GM19395 (cell line): ENCODE data around the gene FAM50A.

Experiments
- ATAC-seq: cut with Tn5 transposase; IDR thresholded peaks from one replicate; pipeline ENCODE4 v1.9.1; 2021; ENCODE audit warnings: mild to moderate bottlenecking, moderate library complexity; ENCODE audit not compliant: unreplicated experiment

The FAM50A gene

DNA sequence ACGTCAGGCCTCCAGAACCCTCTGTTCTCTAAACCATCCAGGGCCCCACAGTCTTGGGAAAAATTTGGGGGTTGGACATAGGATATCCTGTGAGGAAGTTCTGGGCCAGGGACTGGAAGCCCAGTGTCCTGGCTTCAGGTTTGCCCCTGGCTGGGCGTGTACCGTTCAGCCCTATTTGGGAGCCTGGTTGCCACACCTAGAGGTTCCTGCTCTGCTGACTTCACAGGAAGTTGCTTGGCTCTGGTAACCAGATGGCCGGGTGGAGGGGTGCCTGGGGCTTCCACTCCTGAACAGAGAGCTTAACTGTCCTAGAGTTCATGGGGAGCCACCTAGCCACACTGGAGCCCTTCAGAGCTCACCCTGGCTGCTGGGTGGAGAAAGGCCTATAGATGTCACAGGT, 31.5 kb upstream of the FAM50A start:
- ATAC-seq: no peak

DNA sequence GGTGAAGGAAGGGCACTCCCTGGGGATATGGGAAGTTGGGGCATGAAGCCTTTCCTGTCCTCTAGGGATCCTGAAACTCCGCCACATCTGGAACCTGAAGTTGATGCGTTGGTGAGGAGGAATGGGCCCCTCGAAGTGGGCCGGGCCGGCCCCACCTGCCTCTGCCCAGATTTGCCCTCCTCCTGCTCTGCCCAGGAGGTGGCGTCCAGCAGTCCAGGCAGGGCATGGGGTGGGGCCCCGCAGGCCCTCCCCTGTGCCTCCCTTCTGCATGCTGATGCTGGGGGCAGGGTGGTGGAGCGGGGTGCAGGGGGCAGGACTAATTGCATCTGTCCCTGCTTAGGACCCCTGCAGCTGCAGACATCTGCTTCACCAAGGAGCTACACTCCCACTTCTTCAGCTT, 30.8 kb upstream of the FAM50A start:
- ATAC-seq: no peak

GRCh38 chrX:154417157-154417556, 26.8 kb upstream of the FAM50A start:
- ATAC-seq: no peak

DNA sequence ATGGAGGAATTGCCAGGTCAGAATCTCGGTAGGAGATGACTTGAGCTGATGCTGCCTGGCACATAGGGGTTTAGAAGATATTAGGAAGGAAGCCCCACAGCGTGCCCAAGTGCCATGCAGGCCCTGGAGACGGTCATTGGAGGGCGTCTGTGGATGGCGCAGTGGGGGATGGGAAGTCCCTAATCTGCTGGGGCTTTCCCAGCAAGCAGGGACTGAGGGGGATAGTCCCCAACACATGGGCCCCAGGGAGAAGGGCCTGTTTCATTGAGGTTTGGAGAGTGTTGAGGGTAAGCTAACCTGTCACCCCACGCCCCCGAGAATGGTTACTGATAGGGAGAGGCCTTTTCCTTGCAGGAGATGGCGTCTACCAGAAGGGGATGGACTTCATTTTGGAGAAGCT, 24.8 kb upstream of the FAM50A start:
- ATAC-seq: no peak

DNA sequence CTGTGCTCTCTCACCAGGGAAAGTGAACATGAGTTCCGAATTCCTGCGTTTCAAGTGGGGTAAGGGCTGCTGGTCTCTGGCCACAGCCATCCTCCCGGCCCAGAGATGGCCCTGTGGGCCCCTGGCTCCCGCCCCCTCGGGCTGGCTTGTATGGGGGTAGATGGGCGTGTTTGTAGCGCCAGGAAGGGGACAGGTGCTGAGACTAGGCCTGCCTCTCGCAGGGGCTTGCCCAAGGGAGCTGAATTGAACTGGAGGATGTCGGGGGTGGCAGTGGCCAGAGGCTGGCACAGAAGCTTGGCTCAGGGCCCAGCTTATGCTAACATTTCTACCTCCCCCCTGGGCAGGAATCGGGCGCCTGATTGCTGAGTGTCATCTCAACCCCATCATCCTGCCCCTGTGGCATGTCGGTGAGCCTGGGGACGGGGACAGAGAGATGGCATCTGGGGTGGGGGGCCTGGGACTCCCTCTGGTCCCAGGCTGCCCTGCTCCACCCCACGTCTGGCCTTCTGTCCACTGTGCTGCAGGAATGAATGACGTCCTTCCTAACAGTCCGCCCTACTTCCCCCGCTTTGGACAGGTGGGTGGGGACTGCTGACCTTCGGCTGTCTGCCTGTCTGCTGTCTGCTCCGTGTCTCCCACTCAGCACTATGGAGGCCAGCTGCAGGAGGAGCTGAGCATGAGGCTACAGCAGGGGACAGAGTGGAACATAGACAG, 24.1 kb upstream of the FAM50A start:
- no peak for ATAC-seq

- ATAC-seq: no peak
These were observed 23.6 kb upstream of the FAM50A start for GRCh38 chrX:154420402-154420756.

DNA sequence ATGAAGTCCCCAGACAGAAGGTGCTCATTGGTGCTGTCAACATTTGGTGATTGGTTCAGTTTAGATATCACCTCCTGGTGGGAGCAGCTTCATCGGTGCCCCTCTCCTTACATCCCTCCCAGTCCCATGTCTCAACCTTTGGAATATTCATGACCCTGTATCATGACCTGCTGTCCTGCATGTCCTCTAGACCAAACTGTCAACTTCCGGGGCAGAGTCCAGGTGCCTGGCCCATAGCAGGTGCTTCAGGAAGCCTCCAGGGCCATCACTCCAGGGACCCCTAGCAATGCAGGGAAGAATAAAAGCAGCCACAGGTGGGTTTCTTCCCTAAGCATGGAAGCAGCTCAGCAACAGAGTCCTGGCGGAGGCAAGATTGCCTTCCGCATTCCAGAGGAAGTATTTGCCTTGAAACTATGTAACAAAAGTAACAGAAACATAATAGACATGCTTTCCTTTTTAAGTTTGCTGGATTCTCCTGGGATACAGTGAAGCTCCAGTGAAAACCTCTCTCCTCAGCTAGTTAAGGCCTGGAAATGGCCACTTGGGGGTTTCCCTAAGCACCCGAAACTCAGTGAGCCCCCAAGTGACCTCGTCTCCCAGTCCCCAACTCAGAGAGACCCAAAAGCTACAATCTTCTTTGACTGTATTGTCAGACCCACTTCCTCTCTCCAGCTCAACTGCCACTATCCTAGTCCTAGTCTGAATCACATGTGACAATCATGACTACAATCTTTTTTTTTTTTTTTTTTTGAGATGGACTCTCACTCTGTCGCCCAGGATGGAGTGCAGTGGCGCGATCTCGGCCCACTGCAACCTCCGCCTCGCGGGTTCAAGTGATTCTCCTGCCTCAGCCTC, 16.8 kb upstream of the FAM50A start:
- no peak for ATAC-seq

DNA sequence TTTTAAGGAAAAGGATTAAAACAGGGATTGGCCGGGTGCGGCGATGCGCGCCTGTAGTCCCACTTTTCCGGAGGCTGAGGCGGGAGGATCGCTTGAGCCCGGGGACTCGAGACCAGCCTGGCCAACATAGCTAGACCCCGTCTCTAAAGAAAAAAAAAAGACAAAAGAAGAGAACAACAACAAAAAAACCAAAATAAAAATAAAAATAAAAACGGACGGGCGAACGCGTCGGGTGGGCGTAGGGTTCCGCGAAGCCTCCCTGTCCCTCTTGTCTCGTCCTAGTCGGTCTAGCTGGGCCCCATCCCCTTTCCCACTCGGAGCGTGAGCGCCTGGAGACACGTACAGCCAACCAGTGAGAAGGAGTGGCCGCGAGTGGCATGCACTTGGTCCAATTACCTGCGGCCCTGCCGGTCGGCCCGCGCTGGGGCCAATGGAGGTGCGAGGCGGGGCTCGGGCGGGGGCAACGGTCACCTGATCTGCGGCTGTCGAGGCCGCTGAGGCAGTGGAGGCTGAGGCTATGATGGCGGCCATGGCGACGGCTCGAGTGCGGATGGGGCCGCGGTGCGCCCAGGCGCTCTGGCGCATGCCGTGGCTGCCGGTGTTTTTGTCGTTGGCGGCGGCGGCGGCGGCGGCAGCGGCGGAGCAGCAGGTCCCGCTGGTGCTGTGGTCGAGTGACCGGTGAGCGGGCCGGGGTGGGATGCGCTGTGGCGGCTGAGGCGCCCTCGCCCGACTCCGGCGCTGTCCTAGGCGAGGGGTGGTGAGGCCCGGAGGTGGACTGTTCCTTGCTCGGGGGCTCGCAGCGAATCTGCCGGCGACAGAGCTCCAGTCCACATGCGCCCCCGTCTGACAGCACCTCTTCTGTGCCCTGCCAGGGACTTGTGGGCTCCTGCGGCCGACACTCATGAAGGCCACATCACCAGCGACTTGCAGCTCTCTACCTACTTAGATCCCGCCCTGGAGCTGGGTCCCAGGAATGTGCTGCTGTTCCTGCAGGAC, 15.5 kb upstream of the FAM50A start, which contains the start of gene ATP6AP1:
TSS of gene ATP6AP1 (plus strand) at position 502 of the 996 bp plus-strand sequence. CDS start at position 518, 16 bp downstream.
- peak; percentile 95 for ATAC-seq

- no peak for ATAC-seq
These were observed 14.2 kb upstream of the FAM50A start for GRCh38 chrX:154429711-154430110.

DNA sequence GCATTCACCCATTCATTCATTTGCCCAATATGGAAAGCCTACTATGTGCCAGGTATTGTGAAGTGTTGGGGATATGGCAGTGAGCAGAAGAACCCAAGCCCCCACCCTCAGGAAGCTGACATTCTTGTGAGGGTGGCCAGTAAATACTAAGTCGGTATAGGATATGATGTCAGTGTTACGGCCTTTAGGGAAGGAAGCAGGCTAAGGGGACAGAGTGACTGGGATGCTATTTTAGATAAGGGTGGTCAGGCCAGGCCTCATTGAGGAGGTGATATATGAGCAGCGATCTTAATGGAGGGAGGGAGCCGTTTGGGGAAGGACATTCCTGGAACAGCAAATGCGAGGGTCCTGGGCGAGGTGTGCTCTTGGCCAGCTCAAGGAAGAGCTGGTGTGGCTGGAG, 13.5 kb upstream of the FAM50A start:
- no peak for ATAC-seq

DNA sequence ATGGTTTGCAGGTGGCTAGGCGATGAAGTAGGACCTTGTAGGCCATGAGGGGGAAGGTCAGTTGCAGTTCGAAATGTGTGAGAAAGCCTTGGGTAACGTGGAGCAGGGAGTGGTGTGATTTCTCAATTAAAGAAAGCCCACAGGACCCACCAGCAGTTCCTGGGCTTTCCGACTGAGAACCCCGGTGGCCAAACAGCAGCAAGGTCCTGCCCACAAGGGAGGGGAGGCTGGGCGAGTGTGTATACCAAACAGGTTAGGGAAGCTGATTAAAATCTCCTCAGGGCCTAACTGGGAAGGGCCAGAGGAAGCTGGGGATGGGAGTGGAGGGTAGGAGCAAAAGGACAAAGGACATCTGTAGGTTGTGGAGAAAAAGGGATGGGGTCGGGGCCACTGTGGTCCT, 13.0 kb upstream of the FAM50A start:
- ATAC-seq: no peak

GRCh38 chrX:154431341-154431740, 12.6 kb upstream of the FAM50A start:
- no peak for ATAC-seq

GRCh38 chrX:154432210-154432609, 11.7 kb upstream of the FAM50A start:
- no peak for ATAC-seq

GRCh38 chrX:154433605-154434004, 10.3 kb upstream of the FAM50A start:
- ATAC-seq: no peak

DNA sequence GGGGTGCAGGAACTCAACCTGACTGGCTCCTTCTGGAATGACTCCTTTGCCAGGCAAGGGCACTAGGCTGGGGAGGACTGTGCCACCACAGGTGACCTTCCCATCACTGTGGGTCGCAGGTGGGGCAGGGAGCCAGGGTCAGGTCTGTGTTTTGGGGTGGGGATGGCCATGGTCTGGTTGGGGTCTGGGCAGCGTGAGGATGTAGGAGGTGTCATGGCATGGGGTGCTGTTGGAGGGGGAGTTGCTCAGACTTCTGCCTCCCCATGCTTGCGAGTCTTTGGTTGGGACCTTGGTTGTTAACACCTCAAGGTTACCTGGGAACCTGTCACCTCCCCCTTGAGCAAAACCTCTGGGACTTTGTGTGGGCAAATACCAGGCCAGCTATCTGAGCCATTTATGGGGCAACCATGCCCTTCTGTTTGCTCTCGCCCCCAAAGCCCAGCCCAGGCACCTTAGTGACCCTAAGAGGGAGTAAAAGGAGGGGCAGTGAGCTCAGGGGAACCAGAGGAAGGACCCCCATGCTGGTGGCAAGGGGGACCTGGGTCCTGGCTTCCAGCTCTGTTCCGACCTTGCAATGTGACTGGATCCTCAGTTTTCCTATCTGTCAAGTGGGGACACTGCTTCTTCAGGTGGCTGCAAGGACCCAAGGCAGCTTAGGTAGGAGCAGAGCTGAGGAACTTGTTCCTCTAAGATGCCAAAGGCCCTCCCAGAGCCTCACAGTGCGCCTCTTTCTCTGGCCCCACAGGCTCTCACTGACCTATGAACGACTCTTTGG, 9.4 kb upstream of the FAM50A start:
- ATAC-seq: no peak

GRCh38 chrX:154435171-154435733, 8.7 kb upstream of the FAM50A start:
- no peak for ATAC-seq

DNA sequence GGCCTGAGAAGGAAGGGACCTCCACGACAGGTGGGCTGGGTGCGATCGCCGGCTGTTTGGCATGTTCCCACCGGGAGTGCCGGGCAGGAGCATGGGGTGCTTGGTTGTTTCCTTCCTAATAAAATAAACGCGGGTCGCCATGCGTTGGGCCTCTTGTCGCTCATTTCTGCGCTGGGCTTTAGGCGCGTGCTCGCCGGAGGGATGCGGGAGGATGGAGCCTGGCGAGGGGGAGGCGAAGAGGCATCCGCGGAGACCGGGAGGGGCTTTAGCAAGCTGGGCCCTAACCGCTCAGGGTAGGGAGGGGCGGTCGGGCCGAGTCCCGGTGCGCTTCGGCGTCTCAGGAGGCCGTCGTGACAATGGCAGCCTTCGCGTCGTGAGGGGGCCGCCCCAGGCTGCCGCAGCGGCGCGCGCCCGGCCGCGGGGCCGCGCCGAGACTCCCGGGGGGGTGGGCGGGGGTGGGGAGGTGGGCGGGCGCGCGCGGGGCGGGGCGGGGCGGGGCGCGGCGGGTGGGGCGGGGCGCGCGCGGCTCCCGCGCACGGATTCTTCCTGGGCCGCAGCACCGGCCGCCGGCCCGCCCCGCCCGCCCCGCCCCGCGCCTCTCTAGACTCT, 7.5 kb upstream of the FAM50A start:
- ATAC-seq: peak; percentile 30

DNA sequence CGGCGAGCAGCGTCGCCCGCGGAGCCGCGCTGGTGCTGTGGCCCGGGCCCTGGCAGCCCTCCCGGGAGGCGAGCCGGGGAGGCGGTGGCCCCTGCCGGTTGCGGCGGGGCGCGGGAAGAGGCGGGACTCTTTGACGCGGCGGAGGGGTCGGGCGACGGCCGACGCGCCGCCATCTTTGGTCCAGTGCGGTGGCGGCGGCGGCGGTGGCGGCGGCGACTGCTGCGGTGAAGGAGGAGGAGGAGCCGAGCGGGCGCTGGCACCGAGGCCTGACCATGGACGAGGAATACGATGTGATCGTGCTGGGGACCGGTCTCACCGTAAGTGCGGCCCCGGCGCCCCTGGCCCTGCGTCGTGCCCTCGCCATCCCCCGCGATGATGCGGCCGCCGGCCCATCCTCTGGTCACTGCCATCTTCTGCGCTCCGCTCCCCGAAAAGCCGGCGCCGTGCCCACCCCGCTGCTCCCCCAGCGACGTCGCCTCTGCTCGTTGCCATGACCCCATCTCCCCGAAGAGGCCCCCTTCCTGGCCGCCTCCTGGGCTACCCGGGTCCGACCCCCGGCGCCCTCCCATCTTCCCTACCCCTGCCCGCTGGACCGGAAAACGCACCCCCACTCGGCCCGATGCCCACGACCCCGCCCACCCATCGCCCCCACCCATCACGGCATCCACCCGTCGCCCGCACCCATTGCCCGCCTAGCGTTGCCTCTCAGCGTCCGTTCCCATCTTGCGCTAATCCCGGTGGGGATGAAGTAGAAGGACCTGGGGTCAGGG, 6.8 kb upstream of the FAM50A start, which contains the start of gene GDI1:
TSS of gene GDI1 (plus strand) at position 172 of the 770 bp plus-strand sequence. CDS start at position 273, 101 bp downstream.
- peak; percentile 49 for ATAC-seq
